Activated naive CD4-positive, alpha-beta T cell treated with anti-CD3 and anti-CD28 coated beads for 36 hours (primary cell): Measurements from ENCODE around the gene SAXO2. TPM values are rescaled to one million over a fixed set of nuclear protein-coding genes. Genes with fewer than 3 reads are reported as not detected.
"Not testable (repeated sequence)": the region's sequence is repeated elsewhere in the genome, so short reads cannot be mapped to it uniquely, and the experiment has no call there.

ENCODE experiments used
- CTCF ChIA-PET: fragments of 350-600 bp; sonication (Branson Sonifier 250); formaldehyde crosslinking; loops from one replicate; lab custom pipeline; 2021; ENCODE audit warnings: antibody characterized with exemption; lab: Charles Lee
- DNase-seq: peaks from one replicate; pipeline ENCODE4 v3.0.0-alpha.2; 2020
- H3K27ac Mint-ChIP-seq: one replicate; pipeline ENCODE4 v1.8.0; 2021; ENCODE audit warnings: mild to moderate bottlenecking, mixed read lengths
- H3K27me3 Mint-ChIP-seq: one replicate; pipeline ENCODE4 v1.8.0; 2021; ENCODE audit warnings: low read depth, mixed read lengths
- H3K36me3 Mint-ChIP-seq: one replicate; pipeline ENCODE4 v1.8.0; 2021; ENCODE audit warnings: low read depth, mixed read lengths
- H3K4me1 Mint-ChIP-seq: one replicate; pipeline ENCODE4 v1.8.0; 2021; ENCODE audit warnings: low read depth, mixed read lengths
- H3K4me3 Mint-ChIP-seq: one replicate; pipeline ENCODE4 v1.8.0; 2021; ENCODE audit warnings: mild to moderate bottlenecking, moderate library complexity, mixed read lengths
- H3K9me3 Mint-ChIP-seq: one replicate; pipeline ENCODE4 v1.8.0; 2021; ENCODE audit warnings: mixed read lengths
- intact Hi-C: fragments of 100-400 bp; cut with micrococcal nuclease; formaldehyde crosslinking; loops from one replicate; pipeline ENCODE4 v1.15.1; 2023
- total RNA-seq, 2 experiments: library from RNA; stranded (reverse); gene quantifications; one replicate each; pipeline ENCODE4 v1.2.3, GENCODE V29; 2021

Gene SAXO2
- total RNA-seq, 2 experiments from 2014 or later, result 0.69 to 0.79 TPM

- Mint-ChIP-seq H3K9me3 (peaks cover 7% of the 10 kb centered on the region), H3K36me3 (peaks cover 3% of the 10 kb centered on the region), H3K27ac (no peak overlapping the region), H3K27me3 (no peaks in the 10 kb centered on the region), H3K4me1 (peaks cover 8% of the 10 kb centered on the region), H3K4me3 (no peak overlapping the region)
- CTCF ChIA-PET, result interaction anchor here (1.0 kb wide), 1 partner anchor 24 kb away, joined by 4 read pairs; no protein-coding TSS in a partner anchor
- intact Hi-C loops, result no loop called here
- no peak for DNase-seq
Measured at GRCh38 chr15:82307714-82308081, 45.1 kb downstream of the SAXO2 start.

- no peak overlapping the region for H3K27ac Mint-ChIP-seq
- CTCF ChIA-PET, result no interaction called here
- H3K4me3 Mint-ChIP-seq, result no peak overlapping the region
- H3K4me1 Mint-ChIP-seq, result peaks cover 6% of the 10 kb centered on the region
- DNase-seq, result no peak
- H3K27me3 Mint-ChIP-seq, result no peaks in the 10 kb centered on the region
- intact Hi-C loops, result no loop called here
- peaks cover 7% of the 10 kb centered on the region for H3K9me3 Mint-ChIP-seq
- peaks cover 3% of the 10 kb centered on the region for H3K36me3 Mint-ChIP-seq
Measured at GRCh38 chr15:82309802-82310201, 47.2 kb downstream of the SAXO2 start.

DNA sequence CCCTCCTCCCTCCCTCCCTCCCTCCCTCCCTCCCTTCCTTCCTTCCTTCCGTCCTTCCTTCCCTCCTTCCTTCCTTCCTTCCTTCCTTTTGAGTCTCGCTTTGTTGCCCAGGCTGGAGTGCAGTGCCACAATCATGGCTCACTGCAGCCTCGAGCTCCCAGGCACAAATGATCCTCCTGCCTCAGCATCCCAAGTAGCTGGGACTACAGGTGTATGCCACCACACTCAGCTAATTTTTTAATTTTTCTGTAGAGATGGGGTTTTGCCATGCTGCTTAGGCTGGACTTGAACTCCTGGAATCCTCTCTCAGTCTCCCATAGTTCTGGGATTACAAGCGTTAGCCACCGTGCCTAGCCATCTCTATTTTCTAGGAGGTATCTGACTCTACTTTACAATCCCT lies 48.7 kb downstream of the SAXO2 start:
- H3K4me3 Mint-ChIP-seq, H3K27me3 Mint-ChIP-seq, H3K9me3 Mint-ChIP-seq, H3K4me1 Mint-ChIP-seq, H3K27ac Mint-ChIP-seq, intact Hi-C loops, DNase-seq, CTCF ChIA-PET, H3K36me3 Mint-ChIP-seq: not testable (repeated sequence)

DNA sequence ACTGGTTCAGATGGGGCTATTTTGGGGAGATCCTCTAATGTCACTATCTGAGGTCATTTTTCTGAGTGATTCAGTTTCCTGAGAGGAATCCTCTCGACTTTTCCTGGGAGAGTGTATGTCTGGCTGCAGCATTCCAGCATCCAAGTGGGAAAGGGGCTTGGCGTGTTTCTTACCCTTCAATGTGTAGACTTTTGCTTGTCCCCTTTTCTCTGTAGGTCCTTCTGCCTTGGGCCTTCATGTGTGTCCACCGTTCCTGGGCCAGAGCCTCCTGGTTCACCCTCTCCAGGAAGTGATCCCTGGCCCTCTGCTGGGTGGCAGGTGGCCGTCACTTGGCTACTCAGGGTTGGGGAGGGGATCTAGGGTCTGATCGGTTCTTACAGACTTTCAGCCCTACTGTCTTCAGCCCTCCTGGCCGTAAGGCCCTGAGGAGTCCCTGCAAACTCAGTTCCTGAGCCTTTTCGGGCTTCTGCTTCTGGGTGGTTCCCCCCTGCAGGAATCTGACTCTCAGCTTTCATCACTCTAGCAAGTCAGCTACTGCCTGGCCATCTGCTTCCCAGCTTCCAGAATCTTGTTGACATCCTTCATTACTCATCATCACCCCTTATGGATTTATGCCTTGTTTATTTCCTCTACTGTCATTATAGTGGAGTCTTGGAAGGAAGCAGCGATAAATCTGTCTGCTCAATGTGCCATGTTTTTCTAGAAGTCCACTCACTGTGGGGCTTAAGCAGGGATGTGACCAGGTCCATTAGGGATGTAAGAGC lies 50.1 kb downstream of the SAXO2 start:
- no peak overlapping the region for H3K4me3 Mint-ChIP-seq
- CTCF ChIA-PET, result no interaction called here
- H3K9me3 Mint-ChIP-seq, result peaks cover 7% of the 10 kb centered on the region
- no peaks in the 10 kb centered on the region for H3K4me1 Mint-ChIP-seq
- intact Hi-C loops, result no loop called here
- no peak overlapping the region for H3K27ac Mint-ChIP-seq
- peaks cover 3% of the 10 kb centered on the region for H3K36me3 Mint-ChIP-seq
- H3K27me3 Mint-ChIP-seq, result no peaks in the 10 kb centered on the region
- DNase-seq, result no peak

DNA sequence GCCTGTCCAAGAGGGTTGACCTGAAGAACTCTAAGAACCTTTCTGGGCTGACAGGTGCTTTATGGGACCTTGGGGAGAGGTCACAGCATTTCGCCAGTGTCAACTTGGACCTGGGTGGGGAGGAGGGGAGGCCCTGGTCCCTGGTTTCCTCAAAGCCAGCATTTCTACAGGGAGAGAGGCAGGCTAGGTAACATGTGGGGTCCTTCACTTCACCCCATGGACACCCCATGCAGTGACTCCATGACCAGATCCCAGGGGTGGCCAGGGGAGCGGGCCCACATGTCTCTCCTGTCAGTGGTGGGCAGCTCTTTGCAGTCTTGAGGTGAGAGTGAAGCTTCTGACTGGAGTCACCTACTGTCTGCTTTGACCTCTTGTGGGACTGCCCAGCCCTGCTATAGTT lies 50.8 kb downstream of the SAXO2 start:
- Mint-ChIP-seq H3K4me3 (no peak overlapping the region), H3K9me3 (peaks cover 7% of the 10 kb centered on the region), H3K36me3 (peaks cover 3% of the 10 kb centered on the region), H3K27me3 (no peaks in the 10 kb centered on the region), H3K4me1 (no peaks in the 10 kb centered on the region), H3K27ac (no peak overlapping the region)
- CTCF ChIA-PET, result no interaction called here
- no peak for DNase-seq
- intact Hi-C loops, result no loop called here

DNA sequence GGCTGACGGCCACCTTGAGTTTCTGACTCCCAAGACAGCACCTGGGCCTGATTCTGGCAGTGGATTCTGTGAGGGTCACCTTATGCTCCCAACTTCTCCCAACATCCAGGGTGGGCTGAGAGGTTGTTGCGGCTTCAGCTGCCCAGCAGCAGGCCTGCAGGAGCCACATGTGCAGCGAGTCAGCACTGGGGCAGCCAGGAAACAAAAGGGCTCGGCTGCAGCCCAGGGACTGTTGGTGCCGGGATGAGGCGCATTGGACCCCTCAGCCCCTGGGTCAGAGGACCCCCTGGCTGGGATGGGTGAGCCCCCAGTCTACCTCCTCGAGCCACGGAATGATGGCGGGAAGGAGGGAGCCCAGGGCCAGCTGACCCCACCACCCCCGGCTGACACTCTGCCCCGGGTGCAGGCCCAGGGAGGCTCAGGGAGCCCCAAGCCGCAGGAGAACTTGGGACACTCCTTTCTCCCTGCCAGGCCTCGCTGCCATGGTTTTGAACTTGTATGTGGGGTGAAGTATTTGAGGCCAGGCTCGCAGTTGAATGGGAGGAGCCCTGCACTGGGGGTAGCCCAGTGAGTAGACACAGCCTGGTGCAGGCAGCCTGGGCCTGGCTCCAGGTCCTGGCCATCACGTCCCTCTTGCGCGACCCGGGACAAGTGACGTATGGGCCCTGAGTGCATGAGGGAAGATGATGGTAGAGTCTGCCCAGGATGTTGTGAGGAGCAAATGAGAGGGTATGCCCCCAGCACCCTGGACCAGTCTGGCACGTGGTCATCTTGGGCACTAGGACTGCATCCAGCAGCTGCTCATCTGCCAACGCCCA lies 51.5 kb downstream of the SAXO2 start:
- H3K27me3 Mint-ChIP-seq, H3K36me3 Mint-ChIP-seq, H3K9me3 Mint-ChIP-seq, intact Hi-C loops, H3K27ac Mint-ChIP-seq, H3K4me1 Mint-ChIP-seq, H3K4me3 Mint-ChIP-seq, CTCF ChIA-PET, DNase-seq: not testable (repeated sequence)

- Mint-ChIP-seq H3K27ac (no peak overlapping the region), H3K4me1 (no peaks in the 10 kb centered on the region), H3K9me3 (peaks cover 7% of the 10 kb centered on the region), H3K4me3 (no peak overlapping the region), H3K27me3 (no peaks in the 10 kb centered on the region), H3K36me3 (peaks cover 3% of the 10 kb centered on the region)
- CTCF ChIA-PET, result no interaction called here
- DNase-seq, result no peak
- intact Hi-C loops, result no loop called here
Measured at GRCh38 chr15:82314769-82315518, 52.3 kb downstream of the SAXO2 start.

- H3K4me1 Mint-ChIP-seq, result no peaks in the 10 kb centered on the region
- no peak overlapping the region for H3K4me3 Mint-ChIP-seq
- CTCF ChIA-PET, result no interaction called here
- H3K27me3 Mint-ChIP-seq, result no peaks in the 10 kb centered on the region
- no peak for DNase-seq
- intact Hi-C loops, result no loop called here
- H3K9me3 Mint-ChIP-seq, result peaks cover 4% of the 10 kb centered on the region
- H3K36me3 Mint-ChIP-seq, result no peaks in the 10 kb centered on the region
- no peak overlapping the region for H3K27ac Mint-ChIP-seq
Measured at GRCh38 chr15:82315519-82316246, 53.1 kb downstream of the SAXO2 start.

DNA sequence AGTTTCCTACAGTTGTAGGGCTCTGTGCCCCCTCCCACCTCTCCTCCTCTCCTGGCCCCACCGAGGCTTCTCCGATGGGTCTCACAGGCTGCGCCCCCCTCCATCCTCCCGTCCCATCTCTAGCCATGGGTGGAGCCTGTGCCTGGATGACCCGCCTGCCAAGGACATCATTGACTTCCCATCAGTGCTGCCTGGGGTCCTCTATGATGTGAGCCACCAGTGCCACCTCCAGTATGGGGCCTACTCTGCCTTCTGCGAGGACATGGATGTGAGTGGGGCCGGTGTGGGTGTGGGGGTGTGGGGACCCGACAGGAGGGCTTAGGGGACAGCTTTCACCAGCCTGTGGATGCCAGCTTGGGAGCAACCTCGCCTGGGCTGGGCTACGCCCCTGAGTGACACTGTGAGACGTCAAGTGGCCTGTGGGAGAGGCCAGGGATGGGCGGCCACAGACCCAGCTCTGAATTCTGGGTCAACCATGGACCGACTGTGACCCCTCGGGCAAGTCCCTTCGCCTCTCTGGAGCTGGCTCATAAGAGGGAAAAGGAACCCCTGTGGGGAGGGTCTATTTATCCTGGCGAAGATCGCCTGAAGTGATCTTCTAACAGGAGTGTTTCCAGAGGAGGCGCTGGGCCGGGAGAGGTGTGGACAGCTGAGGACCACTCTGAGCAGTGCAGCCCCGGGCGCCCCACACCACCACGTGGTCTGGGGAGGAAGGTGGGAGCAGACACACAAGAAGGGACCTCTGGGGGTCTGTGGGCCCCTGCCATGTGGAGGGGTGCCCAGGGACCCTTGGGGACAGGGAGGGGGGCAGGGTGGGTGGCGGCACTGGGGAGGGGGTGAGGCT lies 53.9 kb downstream of the SAXO2 start:
- H3K36me3 Mint-ChIP-seq, H3K27ac Mint-ChIP-seq, DNase-seq, intact Hi-C loops, H3K4me3 Mint-ChIP-seq, H3K9me3 Mint-ChIP-seq, H3K27me3 Mint-ChIP-seq, CTCF ChIA-PET, H3K4me1 Mint-ChIP-seq: not testable (repeated sequence)

DNA sequence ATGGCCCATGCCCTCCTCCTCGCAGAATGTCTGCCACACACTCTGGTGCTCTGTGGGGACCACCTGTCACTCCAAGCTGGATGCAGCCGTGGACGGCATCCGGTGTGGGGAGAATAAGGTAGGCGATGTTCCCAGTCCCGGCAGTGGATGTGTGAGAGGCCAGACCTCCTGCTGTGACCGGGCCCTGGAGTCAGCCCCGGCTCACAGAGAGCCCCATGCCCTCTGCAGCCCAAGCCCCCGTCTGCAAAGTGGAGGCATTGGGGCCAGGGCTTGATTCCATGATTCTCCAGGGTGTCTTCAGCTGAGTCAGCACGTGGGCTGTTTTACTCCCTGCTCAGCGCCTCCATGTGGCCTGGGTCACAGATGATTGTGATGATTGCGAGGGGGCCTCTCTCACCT lies 54.5 kb downstream of the SAXO2 start:
- Mint-ChIP-seq H3K4me3 (no peak overlapping the region), H3K36me3 (no peaks in the 10 kb centered on the region), H3K9me3 (no peaks in the 10 kb centered on the region), H3K27me3 (no peaks in the 10 kb centered on the region), H3K27ac (no peak overlapping the region), H3K4me1 (no peaks in the 10 kb centered on the region)
- CTCF ChIA-PET, result no interaction called here
- DNase-seq, result no peak
- intact Hi-C loops, result no loop called here

DNA sequence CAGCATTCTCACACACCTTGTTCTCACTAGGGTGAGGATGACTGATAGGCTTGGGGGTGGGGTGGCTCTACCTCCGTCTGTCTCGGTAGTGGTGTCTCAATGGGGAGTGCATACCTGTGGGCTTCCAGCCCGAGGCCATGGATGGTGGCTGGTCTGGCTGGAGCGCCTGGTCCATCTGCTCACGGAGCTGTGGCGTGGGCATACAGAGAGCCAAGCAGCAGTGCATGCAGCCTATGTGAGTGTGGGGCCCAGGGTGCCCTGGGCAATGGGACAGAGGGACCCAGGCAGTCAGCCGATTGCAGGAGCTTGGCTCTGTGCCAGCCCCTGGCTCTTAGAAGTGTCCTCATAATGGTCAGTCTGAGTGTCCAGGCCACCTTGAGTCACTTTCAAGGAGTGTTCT lies 54.9 kb downstream of the SAXO2 start:
- CTCF ChIA-PET, H3K27me3 Mint-ChIP-seq, H3K4me1 Mint-ChIP-seq, H3K27ac Mint-ChIP-seq, H3K4me3 Mint-ChIP-seq, DNase-seq, H3K36me3 Mint-ChIP-seq, H3K9me3 Mint-ChIP-seq, intact Hi-C loops: not testable (repeated sequence)
